Prostate gland (tissue), 2 donors: ENCODE data around the gene LRRC32.

ENCODE experiments used
- CTCF ChIP-seq, 4 experiments: fragments of 200-600 bp in 2 of 4; fragments of 450-650 bp in 2 of 4; sonication (generic) in 2 of 4; IDR thresholded peaks; 1 replicate in 3 of 4; 2 replicates in 1 of 4; pipeline ENCODE4 v1.5.1; 2016 to 2019; ENCODE audit warnings: antibody characterized with exemption in 4 of 4, mild to moderate bottlenecking in 2 of 4, moderate library complexity in 2 of 4
- POLR2A ChIP-seq: fragments of 450-650 bp; IDR thresholded peaks from one replicate; pipeline ENCODE4 v1.6.1; 2016; ENCODE audit warnings: antibody characterized with exemption, mild to moderate bottlenecking
- POLR2AphosphoS5 ChIP-seq: sonication (generic); formaldehyde crosslinking; IDR thresholded peaks from one replicate; pipeline ENCODE4 v1.6.1; 2017; ENCODE audit warnings: antibody characterized with exemption

- TF ChIP-seq CTCF (IDR thresholded peaks at IDR 0.05) (no peak), POLR2A (no peak), POLR2AphosphoS5 (no peak)
Observed at GRCh38 chr11:76662656-76663485, 7.7 kb downstream of the LRRC32 start.
